HepG2 (cell line): ENCODE measurements around the gene HNRNPUL1. TPM values are rescaled to one million over a fixed set of nuclear protein-coding genes. Genes with fewer than 3 reads are reported as not detected.

Source experiments
- FOXO1 ChIP-seq: sonication (generic); formaldehyde crosslinking; IDR thresholded peaks from 2 replicates; pipeline ENCODE4 v1.4.0; 2020; ENCODE audit warnings: missing genetic modification reagents
- PBX2 ChIP-seq: IDR thresholded peaks from 2 replicates; pipeline ENCODE4 v1.6.1; 2016; ENCODE audit warnings: control low read depth
- REL ChIP-seq: sonication (generic); formaldehyde crosslinking; conservative IDR thresholded peaks from 2 replicates; pipeline ENCODE4 v1.8.0; 2022; ENCODE audit warnings: mild to moderate bottlenecking, missing genetic modification reagents, moderate library complexity
- REPIN1 ChIP-seq: sonication (generic); formaldehyde crosslinking; IDR thresholded peaks from 2 replicates; pipeline ENCODE4 v1.8.0; 2022; ENCODE audit warnings: missing genetic modification reagents, low read depth, mild to moderate bottlenecking, borderline replicate concordance
- XBP1 ChIP-seq: sonication (generic); formaldehyde crosslinking; IDR thresholded peaks from 2 replicates; pipeline ENCODE4 v1.5.0; 2020; ENCODE audit warnings: missing genetic modification reagents
- ZBTB38 ChIP-seq: sonication (generic); formaldehyde crosslinking; IDR thresholded peaks from 2 replicates; pipeline ENCODE4 v1.5.1; 2020; ENCODE audit warnings: mild to moderate bottlenecking, missing genetic modification reagents
- ZFP91 ChIP-seq: sonication (generic); formaldehyde crosslinking; IDR thresholded peaks from 2 replicates; pipeline ENCODE4 v1.9.0; 2022; ENCODE audit warnings: missing genetic modification reagents, mild to moderate bottlenecking, borderline replicate concordance
- ZFY ChIP-seq: sonication (generic); formaldehyde crosslinking; IDR thresholded peaks from 2 replicates; pipeline ENCODE4 v1.4.0; 2020; ENCODE audit warnings: missing genetic modification reagents
- ZNF747 ChIP-seq: sonication (generic); formaldehyde crosslinking; IDR thresholded peaks from 2 replicates; pipeline ENCODE4 v1.8.1; 2023; ENCODE audit warnings: missing genetic modification reagents, mild to moderate bottlenecking, borderline replicate concordance
- ZNF772 ChIP-seq: sonication (generic); formaldehyde crosslinking; IDR thresholded peaks from 2 replicates; pipeline ENCODE4 v1.5.0; 2020; ENCODE audit warnings: mild to moderate bottlenecking, missing genetic modification reagents
- polyA plus RNA-seq, 8 experiments: library from polyadenylated mRNA; depleted of rRNA in 3 of 8; stranded (reverse) in 7 of 8; unstranded in 1 of 8; fragments of >200 nt; fragmentation: Illumina TruSeq in 4 of 8; extraction: Trizol in 4 of 8; gene quantifications; 2 replicates each; pipeline versions ENCODE4 v1.2.1 to v1.2.3, GENCODE V29; 2011 to 2016; ENCODE audit warnings: low read depth in 4 of 8, missing spikeins in 1 of 8, mixed read lengths in 1 of 8; ENCODE audit not compliant: insufficient read depth in 1 of 8
- total RNA-seq, 5 experiments: library from RNA; depleted of rRNA; stranded (reverse); fragments of >200 nt; fragmentation: Illumina TruSeq; extraction: Trizol; gene quantifications; 2 replicates each; pipeline ENCODE4 v1.2.3, GENCODE V29; 2016; ENCODE audit warnings: low read depth in 1 of 5
- TF ChIP-seq, protein P1 (sequence below): sonication (generic); formaldehyde crosslinking; IDR thresholded peaks from one replicate; pipeline ENCODE4 v1.5.1; 2020; ENCODE audit warnings: mild to moderate bottlenecking, missing genetic modification reagents; ENCODE audit errors: not compliant biosample characterization
- TF ChIP-seq, protein P2 (sequence below), 2 experiments: sonication (generic) in 1 of 2; formaldehyde crosslinking in 1 of 2; IDR thresholded peaks; 2 replicates each; pipeline versions ENCODE4 v1.5.1 to v1.6.1; 2011 to 2020; ENCODE audit warnings: borderline replicate concordance in 1 of 2, low read depth in 1 of 2, low read length in 1 of 2, mild to moderate bottlenecking in 1 of 2, missing genetic modification reagents in 1 of 2, moderate library complexity in 1 of 2

The HNRNPUL1 gene
- total and polyA plus RNA-seq, 2 of the 13 experiments (the other 11 are each of a cell fraction or from before 2014, with no cell fraction given): 30.9 to 81.7 TPM

DNA sequence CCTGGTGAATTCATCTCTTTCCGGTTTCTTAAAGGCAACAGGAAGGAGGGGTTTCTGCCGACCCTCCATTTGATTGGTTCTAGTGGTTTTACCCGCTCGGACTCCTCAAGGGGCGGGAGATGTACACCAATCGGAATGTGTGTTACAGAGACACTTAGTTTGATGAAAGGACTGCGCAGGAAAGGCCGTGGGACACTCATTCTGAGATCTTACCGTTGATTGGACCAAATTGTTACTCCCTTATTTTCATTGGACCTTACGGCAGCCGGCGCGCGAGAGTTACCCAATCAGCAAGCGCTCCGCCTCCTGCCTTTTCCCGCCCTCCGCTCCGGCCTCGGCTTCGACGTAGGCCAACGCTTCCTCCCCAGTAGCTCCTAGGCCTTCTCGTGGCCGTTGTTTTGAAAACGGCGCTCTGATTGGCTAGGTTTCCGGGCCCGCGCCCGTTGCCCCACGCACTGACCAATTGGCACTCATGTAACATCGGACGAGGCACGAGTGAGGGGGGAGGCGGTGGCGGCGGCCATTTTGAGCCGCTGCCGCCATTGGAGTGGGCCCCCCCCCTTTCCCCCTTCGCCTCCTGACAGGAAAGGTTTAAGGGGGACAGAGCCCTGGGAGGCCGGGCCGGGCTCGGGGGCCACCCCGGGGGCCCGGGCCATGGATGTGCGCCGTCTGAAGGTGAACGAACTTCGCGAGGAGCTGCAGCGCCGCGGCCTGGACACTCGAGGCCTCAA lies at the start of gene HNRNPUL1 (continued):
- TF ChIP-seq, protein P1, sequence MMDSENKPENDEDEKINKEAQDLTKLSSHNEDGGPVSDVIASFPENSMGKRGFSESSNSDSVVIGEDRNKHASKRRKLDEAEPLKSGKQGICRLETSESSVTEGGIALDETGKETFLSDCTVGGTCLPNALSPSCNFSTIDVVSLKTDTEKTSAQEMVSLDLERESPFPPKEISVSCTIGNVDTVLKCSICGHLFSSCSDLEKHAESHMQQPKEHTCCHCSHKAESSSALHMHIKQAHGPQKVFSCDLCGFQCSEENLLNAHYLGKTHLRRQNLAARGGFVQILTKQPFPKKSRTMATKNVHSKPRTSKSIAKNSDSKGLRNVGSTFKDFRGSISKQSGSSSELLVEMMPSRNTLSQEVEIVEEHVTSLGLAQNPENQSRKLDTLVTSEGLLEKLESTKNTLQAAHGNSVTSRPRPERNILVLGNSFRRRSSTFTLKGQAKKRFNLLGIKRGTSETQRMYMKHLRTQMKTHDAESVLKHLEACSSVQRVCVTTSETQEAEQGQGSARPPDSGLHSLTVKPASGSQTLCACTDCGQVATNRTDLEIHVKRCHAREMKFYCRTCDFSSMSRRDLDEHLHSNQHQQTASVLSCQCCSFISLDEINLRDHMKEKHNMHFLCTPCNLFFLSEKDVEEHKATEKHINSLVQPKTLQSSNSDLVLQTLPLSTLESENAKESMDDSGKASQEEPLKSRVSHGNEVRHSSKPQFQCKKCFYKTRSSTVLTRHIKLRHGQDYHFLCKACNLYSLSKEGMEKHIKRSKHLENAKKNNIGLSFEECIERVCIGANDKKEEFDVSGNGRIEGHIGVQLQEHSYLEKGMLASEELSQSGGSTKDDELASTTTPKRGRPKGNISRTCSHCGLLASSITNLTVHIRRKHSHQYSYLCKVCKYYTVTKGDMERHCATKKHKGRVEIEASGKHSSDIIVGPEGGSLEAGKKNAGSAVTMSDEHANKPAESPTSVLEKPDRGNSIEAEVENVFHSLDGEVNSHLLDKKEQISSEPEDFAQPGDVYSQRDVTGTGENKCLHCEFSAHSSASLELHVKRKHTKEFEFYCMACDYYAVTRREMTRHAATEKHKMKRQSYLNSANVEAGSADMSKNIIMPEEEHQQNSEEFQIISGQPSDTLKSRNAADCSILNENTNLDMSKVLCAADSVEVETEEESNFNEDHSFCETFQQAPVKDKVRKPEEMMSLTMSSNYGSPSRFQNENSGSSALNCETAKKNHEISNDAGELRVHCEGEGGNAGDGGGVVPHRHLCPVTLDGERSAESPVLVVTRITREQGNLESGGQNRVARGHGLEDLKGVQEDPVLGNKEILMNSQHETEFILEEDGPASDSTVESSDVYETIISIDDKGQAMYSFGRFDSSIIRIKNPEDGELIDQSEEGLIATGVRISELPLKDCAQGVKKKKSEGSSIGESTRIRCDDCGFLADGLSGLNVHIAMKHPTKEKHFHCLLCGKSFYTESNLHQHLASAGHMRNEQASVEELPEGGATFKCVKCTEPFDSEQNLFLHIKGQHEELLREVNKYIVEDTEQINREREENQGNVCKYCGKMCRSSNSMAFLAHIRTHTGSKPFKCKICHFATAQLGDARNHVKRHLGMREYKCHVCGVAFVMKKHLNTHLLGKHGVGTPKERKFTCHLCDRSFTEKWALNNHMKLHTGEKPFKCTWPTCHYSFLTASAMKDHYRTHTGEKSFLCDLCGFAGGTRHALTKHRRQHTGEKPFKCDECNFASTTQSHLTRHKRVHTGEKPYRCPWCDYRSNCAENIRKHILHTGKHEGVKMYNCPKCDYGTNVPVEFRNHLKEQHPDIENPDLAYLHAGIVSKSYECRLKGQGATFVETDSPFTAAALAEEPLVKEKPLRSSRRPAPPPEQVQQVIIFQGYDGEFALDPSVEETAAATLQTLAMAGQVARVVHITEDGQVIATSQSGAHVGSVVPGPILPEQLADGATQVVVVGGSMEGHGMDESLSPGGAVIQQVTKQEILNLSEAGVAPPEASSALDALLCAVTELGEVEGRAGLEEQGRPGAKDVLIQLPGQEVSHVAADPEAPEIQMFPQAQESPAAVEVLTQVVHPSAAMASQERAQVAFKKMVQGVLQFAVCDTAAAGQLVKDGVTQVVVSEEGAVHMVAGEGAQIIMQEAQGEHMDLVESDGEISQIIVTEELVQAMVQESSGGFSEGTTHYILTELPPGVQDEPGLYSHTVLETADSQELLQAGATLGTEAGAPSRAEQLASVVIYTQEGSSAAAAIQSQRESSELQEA (CRISPR knock-in tag): peak; percentile 89
- TF ChIP-seq ZNF747 (CRISPR knock-in tag) (no peak), XBP1 (CRISPR knock-in tag) (no peak), FOXO1 (CRISPR knock-in tag) (no peak), ZFY (CRISPR knock-in tag) (peak; percentile 95), ZFP91 (CRISPR knock-in tag) (peak; percentile 91), PBX2 (CRISPR knock-in tag) (no peak), REPIN1 (CRISPR knock-in tag) (0 out of 2 replicates have a peak, but pooled peaks have one; percentile 42), REL (CRISPR knock-in tag) (peak; percentile 89; the same call in 1 of the 2 replicates), ZBTB38 (CRISPR knock-in tag) (peak; percentile 60; the same call in 1 of the 2 replicates), ZNF772 (CRISPR knock-in tag) (peak; percentile 81; the same call in 1 of the 2 replicates)
- TF ChIP-seq, protein P2, sequence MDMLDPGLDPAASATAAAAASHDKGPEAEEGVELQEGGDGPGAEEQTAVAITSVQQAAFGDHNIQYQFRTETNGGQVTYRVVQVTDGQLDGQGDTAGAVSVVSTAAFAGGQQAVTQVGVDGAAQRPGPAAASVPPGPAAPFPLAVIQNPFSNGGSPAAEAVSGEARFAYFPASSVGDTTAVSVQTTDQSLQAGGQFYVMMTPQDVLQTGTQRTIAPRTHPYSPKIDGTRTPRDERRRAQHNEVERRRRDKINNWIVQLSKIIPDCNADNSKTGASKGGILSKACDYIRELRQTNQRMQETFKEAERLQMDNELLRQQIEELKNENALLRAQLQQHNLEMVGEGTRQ (IDR thresholded peaks at IDR 0.05; ENCODE audit: low read depth, low read length): no peak
- TF ChIP-seq, protein P2 (CRISPR knock-in tag; IDR thresholded peaks at IDR 0.05; ENCODE audit: borderline replicate concordance): peak; percentile 24; the same call in 1 of the 2 replicates
